HG03442 (cell line): ENCODE data around the gene TRAPPC8.
"Not testable (repeated sequence)": the region's sequence is repeated elsewhere in the genome, so short reads cannot be mapped to it uniquely, and the experiment has no call there.

Experiments used
- ATAC-seq: cut with Tn5 transposase; IDR thresholded peaks from one replicate; pipeline ENCODE4 v1.9.1; 2021; ENCODE audit warnings: mild to moderate bottlenecking, moderate library complexity; ENCODE audit not compliant: unreplicated experiment

Gene TRAPPC8

DNA sequence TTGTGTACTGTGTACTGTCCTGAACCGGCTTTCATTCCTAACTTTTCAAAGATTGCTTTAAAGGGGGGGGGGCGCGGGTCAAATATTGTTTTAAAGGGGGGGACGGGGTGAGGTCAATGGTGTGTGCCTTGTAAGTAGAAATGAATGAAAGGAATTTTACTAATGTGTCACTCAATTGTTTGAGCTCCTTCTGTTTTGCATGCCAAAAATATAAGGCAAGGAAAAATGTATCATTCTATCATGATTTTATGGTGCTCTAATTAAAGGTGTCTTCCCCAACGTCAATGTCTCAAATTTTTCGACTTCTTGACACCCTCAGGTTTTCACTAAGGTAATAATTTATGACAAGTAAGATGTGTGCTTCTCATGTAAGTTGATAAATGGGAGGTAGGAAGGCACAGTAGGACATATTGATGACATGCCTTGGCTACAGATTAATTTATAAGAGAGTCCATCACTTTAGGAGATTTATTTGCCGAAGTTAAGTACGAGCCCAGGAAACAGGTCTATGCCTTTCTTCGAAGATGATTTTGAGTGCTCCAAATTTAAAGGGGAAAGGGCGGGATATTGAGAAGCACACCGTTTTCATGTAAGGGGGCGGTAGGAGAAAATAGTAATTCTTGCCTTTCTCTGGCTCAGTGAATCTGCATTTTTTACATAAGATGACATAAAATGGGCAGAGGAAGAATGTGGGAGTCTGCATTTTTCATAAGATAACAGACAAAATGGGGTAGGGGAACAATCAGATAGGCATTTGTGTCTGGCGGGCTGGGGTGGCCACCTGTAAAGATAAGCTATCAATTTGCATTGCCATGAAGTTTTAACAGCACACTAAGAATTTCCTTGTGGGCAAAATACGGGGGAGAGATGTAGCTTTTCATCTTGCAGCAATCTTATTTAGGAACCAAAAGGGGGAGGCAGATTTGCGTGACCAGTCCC lies 1.2 kb upstream of the TRAPPC8 start:
- ATAC-seq, result no peak

GRCh38 chr18:31942291-31942998 lies 483 bp downstream of the TRAPPC8 start:
- ATAC-seq, result peak; percentile 31

DNA sequence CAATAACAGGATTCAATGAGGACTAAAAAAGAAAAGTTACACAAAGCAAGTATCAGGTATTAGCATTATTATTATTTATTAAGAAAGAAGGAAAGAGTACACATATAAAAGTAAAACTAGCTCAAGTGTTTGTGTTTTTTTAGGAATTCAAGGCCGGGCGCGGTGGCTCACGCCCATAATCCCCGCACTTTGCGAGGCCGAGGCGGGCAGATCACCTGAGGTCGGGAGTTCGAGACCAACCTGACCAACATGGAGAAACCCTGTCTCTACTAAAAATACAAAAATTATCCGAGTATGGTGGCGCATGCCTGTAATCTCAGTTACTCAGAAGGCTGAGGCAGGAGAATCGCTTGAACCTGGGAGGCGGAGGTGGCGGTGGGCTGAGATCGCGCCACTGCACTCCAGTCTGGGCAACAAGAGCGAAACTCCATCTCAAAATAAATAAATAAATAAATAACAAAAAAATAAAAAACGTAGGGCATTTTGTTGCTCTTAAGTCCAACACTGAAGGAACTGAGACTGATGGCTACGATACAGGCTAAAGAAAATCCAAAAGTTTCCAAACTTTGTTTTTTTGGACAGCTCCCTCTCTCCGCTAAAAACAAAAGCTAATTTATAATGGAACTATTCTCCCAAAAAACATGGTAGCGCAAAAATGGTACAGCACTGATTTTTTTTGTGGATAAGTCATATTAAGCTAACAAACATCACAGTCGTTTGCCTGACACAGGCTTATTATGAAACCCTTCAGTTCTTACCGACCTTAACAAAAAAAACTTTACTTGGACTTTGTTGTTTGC lies 1.7 kb downstream of the TRAPPC8 start:
- ATAC-seq, result no peak

GRCh38 chr18:31934773-31935172 lies 8.2 kb downstream of the TRAPPC8 start:
- not testable (repeated sequence) for ATAC-seq

DNA sequence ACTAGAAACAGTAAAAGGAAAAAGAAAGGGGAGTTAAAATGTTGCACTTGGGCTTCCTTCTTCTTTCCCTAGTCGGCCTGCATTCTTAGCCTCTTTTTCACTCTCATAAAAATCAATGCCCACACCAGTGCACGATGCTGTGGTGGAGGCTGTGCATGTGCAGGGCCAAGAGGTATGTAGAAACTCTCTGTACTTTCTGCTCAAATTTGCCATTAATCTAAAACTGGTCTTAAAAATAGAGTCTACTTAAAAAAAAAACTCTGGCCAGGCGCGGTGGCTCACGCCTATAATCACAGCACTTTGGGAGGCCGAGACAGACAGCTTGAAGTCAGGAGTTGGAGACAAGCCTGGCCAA lies 11.1 kb downstream of the TRAPPC8 start:
- no peak for ATAC-seq

DNA sequence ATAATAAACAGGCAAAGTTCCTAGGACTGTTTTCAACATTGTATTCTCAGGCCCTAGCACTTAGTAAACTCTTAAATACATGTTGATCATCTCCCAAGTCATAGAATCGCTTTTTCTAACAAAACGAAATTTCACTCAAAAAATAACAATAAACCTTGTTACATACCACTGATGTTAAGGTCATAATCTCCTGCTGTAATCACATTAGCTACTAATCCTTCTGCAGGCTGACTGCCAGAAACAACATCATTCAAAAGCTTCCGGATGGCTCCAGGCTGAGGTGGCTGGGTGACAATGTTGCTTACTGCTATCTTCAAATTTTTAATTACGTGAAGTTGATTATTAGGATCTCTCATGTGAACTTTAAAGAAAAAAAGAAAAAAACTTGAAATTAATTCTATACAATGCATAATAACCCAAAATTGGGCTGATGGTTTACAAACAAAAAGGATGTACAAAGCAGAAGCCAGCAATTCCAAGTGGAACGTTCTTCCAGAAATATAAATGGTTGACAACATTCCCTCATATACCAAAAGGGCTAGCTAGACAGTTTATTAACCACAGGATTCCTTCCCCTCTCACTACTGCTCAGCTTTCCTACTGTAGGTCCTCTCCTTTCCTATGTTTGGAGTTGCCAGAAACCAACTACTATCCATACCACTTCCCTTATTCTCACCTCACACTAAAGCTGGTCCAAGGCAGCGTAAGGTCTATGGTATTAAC lies 11.6 kb downstream of the TRAPPC8 start:
- ATAC-seq, result no peak

DNA sequence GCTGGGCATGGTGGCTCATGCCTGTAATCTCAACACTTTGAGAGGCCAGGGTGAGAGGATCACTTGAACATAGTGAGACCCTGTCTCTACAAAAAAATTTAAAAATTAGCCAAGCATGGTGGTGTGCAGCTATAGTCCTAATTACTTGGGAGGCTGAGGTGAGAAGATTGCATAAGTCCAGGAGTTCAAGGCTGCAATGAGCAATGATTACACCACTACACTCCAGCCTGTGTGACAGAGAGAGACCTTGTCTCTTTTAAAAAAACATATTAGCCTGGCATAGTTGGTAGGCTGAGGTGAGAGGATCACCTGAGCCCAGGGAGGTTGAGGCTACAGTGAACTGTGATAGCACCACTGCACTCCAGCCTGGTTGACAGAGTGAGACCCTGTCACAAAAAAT lies 13.7 kb downstream of the TRAPPC8 start:
- ATAC-seq, result no peak

DNA sequence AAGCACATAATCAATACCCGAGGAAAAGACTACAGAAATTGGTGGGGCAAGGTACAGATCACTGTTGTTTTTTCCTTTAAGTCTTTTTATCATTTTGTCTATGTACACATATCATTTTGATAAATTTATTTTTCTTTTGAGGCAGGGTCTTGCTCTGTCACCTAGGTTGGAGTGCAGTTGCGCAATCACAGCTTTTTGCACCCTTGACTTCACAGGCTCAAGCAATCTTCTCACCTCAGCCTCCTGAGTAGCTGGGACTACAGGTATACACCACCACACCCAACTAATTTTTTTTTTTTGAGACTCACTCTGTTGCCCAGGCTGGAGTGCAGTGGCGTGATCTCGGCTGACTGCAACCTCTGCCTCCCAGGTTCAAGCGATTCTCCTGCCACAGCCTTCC lies 15.9 kb downstream of the TRAPPC8 start:
- ATAC-seq, result not testable (repeated sequence)

- ATAC-seq, result no peak
Measured at GRCh38 chr18:31920277-31920676, 22.7 kb downstream of the TRAPPC8 start.

DNA sequence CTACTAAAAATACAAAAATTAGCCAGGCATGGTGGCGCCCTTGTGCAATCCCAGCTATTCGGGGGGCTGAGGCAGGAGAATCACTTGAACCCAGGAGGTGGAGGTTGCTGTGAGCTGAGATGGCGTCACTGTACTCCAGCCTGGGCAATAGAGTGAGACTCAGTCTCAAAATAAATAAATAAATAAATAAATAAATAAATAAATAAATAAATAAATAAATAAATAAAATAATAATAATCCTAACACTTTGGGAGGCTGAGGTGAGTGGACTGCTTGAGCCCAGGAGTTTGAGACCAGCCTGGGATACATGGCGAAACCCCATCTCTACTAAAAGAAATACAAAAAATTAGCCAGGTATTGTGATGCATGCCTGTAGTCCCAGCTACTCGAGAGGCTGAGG lies 23.6 kb downstream of the TRAPPC8 start:
- not testable (repeated sequence) for ATAC-seq

DNA sequence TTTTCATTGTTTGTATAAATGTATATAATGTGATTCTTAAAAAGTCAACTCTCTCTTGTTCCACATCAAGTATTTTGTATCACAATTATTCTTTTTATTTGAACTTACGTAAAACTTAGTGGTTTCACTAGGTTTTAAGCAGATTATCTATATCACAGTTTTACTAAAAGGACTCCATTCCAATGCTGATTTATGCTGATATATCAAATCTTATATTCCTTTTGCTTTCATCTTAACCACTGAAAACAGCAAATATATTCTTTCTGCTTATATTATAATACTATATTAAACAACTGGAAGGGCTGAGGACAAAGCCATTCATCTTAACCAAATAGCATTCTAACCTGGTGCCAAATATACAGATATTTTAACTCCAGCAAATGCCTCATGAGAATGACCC lies 24.2 kb downstream of the TRAPPC8 start:
- ATAC-seq, result no peak

GRCh38 chr18:31901063-31901462 lies 41.9 kb downstream of the TRAPPC8 start:
- ATAC-seq, result no peak

GRCh38 chr18:31899771-31900170 lies 43.2 kb downstream of the TRAPPC8 start:
- ATAC-seq, result not testable (repeated sequence)

DNA sequence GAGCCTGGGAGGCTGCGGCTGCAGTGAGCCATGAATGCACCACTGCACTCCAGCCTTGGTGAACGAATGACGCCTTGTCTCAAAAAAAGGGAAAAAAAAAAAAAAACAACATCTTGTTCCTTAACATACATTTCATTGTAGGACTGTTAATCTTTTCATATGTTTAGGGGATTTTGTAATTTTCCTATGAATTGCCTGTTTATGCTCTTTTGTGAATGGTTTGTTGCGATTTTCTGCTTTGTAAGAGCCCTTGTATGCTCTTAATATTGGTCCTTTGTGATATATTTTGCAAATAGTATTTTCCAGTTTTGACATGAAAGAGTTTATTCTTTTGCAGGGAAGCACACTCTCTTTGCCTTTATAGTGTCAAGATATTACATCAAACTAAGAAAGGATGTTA lies 50.0 kb downstream of the TRAPPC8 start:
- ATAC-seq, result no peak

- ATAC-seq, result no peak
Measured at GRCh38 chr18:31891566-31891965, 51.4 kb downstream of the TRAPPC8 start.

DNA sequence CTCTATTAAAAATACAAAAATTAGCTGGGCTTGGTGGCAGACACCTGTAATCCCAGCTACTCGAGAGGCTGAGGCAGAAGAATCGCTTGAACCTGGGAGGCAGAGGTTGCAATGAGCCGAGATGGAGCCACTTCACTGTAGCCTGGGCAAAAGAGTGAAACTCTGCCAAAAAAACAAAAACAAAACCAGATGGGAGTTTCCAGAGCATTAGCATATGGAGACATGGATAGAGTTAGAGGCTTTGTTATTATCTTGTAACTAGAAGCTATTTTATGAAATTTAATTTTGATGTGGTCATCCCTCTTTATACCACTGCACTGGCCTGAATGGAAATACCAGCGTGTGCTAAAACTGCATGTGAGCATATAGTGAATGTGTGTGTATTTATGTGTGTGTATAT lies 58.9 kb downstream of the TRAPPC8 start:
- ATAC-seq, result no peak

DNA sequence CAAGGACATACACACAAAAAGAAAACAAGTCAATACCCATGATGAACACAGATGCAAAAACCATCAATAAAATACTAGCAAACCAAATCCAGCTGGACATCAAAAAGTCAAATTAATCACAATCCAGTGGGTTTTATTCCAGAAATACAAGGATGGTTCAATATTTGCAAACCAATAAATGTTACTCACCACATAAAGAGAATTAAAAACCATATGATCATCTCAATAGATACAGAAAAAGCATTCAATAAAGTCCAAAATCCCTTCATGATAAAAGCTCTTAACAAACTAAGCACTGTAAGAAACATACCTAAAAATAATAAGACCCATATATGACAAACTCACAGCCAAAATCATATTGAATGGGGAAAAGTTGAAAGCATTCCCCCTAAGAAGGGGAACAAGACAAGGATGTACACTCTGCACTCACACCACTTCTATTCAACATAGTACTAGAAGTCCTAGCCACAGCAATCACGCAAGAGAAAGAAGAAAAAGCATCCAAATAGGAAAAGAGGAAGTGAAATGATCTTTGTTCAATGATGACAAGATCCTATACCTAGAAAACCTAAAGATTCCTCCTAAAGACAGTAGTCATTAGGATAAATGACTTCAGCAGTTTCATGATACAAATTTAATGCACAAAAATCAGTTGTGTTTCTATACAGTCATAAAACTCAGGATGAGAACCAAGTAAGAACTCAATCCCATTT lies 62.6 kb downstream of the TRAPPC8 start:
- no peak for ATAC-seq

DNA sequence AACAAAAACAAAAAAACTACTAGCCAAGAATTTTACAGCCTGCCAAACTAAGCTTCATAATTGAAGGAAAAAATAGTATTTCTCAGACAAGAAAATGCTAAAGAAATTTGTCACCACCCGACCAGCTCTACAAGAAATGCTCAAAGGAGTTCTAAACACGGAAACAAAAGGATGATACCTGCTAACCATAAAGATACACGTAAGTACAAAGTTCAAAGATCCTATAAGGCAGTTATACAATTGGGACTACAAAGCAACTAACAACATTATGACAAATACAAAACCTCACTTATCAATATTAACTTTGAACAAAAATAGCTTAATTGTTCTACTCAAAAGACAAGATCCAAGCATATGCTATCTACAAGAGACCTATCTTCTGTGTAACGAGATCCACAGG lies 64.6 kb downstream of the TRAPPC8 start:
- no peak for ATAC-seq

GRCh38 chr18:31877900-31878299 lies 65.0 kb downstream of the TRAPPC8 start:
- ATAC-seq, result no peak

DNA sequence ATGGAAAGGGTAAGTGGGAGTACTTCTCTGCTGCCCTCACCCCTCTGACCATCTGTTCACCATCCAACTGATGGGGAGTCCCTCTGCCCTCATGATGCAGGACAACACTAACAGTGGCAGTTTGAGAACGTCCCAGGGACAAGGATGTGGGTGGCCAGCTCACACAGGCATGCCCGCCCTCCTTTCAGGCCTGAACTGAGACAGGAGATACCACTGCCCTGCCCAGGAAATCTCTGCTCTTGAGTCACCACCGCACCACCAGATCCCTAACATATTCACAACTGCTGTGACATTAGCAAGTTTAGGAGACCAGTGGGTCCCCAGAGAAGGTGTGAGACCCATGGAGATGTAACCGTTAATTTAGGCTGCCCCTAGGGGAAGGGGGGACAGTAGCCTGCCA lies 66.2 kb downstream of the TRAPPC8 start:
- no peak for ATAC-seq
